ENCODE data around the gene TNPO1. TPM values are rescaled to one million over a fixed set of nuclear protein-coding genes. Genes with fewer than 3 reads are reported as not detected.
"Not testable (repeated sequence)": the region's sequence is repeated elsewhere in the genome, so short reads cannot be mapped to it uniquely, and the experiment has no call there.

The TNPO1 gene
- total and polyA plus RNA-seq, 12 donors: 4.7 to 228 (median 82.5) TPM

DNA sequence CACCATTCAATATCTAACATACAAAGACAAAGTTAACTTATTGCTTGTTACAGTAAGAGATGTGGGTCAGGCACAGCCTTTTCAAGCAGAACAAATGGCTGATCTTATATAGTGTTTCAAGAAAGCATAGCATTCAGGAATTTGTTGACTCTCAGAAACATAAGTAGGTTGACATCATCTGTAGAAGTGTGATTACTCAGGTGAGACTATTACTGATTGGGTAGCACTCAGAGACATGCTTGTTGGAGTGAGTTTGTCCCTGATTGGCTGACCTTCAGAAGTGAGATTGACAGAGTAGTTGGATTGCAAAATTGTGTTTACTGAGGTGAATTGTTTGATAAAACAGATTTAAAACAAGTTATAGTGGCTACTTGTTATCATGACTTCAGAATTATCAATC lies 30.7 kb upstream of the TNPO1 start:
- DNase-seq: no peak
- Histone ChIP-seq H3K27me3 (no peaks in the 10 kb centered on the region), H3K4me3 (no peak overlapping the region), H3K4me1 (replicated peaks in 1 of 2) (no peaks in the 10 kb centered on the region), H3K9me3 (replicated peaks in 1 of 3) (no peaks in the 10 kb centered on the region), H3K36me3 (replicated peaks in 1 of 2) (no peaks in the 10 kb centered on the region), H3K27ac (no peak overlapping the region)
- intact Hi-C loops (cut with DNase I): no loop called here
- no peak for TF ChIP-seq POLR2A (IDR thresholded peaks at IDR 0.05)
- TF ChIP-seq, protein P1, sequence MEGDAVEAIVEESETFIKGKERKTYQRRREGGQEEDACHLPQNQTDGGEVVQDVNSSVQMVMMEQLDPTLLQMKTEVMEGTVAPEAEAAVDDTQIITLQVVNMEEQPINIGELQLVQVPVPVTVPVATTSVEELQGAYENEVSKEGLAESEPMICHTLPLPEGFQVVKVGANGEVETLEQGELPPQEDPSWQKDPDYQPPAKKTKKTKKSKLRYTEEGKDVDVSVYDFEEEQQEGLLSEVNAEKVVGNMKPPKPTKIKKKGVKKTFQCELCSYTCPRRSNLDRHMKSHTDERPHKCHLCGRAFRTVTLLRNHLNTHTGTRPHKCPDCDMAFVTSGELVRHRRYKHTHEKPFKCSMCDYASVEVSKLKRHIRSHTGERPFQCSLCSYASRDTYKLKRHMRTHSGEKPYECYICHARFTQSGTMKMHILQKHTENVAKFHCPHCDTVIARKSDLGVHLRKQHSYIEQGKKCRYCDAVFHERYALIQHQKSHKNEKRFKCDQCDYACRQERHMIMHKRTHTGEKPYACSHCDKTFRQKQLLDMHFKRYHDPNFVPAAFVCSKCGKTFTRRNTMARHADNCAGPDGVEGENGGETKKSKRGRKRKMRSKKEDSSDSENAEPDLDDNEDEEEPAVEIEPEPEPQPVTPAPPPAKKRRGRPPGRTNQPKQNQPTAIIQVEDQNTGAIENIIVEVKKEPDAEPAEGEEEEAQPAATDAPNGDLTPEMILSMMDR (IDR thresholded peaks at IDR 0.05): no peak

DNA sequence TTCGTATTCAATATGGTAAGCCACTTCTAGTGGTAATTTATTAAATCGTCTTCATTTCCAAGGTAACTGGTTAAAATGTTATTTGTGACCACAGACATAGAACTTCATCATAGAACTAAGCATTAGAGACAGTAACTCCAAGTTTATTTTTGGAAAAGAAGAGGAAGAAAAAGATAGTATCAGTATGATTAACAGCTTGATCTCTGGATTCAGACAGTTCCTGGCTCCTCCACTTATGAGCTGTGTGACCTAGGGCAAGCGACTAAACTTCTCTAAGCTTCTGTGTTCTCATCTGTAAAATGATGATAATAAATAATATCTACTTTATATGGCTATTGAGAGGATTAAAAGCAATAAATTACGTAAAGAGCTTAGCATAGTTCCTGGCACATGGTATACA lies 29.8 kb upstream of the TNPO1 start:
- Histone ChIP-seq H3K9me3 (replicated peaks in 1 of 3) (no peaks in the 10 kb centered on the region), H3K27me3 (no peaks in the 10 kb centered on the region), H3K27ac (no peak overlapping the region), H3K4me1 (replicated peaks in 1 of 2) (no peaks in the 10 kb centered on the region), H3K36me3 (replicated peaks in 1 of 2) (no peaks in the 10 kb centered on the region), H3K4me3 (no peak overlapping the region)
- DNase-seq: no peak
- no peak for TF ChIP-seq POLR2A (IDR thresholded peaks at IDR 0.05)
- TF ChIP-seq, protein P1 (IDR thresholded peaks at IDR 0.05): no peak
- intact Hi-C loops (cut with DNase I): no loop called here
- 79 to 83% (median 81%) methylated on average over 4 of the region's 4 CpGs for WGBS, 4 donors

DNA sequence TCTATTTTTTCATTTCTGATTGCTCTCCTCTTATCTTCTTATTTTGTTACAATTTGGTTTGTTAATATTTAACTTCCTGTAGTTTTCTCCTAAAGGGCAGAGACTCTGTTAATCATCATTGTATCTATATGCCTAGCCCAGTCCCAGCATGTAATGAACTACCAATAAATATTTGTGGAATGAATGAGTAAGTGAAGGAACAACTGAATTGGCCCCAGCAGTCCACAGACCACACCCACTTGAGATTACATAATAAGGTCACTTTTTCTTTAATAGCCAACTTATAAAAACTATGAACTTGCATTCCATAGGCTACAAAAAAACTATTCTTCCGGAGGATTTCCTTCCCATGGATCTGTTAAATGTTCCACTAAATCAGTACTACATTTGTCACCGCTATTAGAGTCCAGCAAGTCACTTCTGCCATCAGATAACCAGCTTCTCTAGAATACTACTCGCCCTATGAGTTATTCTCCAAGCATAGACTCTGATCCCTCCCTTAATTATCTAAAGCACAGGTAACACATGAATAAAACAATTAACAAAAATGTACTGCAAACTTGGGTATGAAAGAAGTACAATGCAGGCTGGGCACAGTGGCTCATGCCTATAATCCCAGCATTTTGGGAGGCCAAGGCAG lies 27.5 kb upstream of the TNPO1 start:
- H3K36me3 ChIP-seq (replicated peaks in 1 of 2): no peaks in the 10 kb centered on the region
- H3K9me3 ChIP-seq (replicated peaks in 1 of 3): no peaks in the 10 kb centered on the region
- no peaks in the 10 kb centered on the region for H3K4me1 ChIP-seq (replicated peaks in 1 of 2)
- no peak for DNase-seq
- H3K4me3 ChIP-seq: no peak overlapping the region
- H3K27ac ChIP-seq: no peak overlapping the region
- H3K27me3 ChIP-seq: no peaks in the 10 kb centered on the region
- intact Hi-C loops (cut with DNase I): no loop called here
- TF ChIP-seq, protein P1 (IDR thresholded peaks at IDR 0.05): no peak
- no peak for TF ChIP-seq POLR2A (IDR thresholded peaks at IDR 0.05)
- 60 to 89% (median 85%) methylated on average over 3 of the region's 3 CpGs for whole genome bisulfite sequencing, 4 donors

DNA sequence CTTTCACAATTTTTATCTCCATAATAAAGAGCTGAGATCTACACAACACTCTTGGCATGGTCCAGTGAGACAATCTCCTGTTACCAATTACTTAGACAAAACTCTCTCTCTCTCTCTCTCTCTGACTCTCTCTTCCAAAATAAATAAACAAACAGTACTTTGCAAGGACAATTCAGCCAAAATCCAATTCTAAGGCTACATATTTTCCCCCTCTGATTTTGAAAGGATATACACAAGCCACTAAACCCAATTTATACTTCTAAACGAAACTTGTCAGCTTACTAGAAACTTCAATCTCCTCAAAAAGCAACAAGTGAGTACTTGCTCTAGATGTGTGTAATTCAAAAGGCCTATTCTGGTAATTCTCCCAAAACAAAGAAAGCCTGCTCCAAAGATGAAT lies 26.3 kb upstream of the TNPO1 start:
- WGBS, 4 donors: 44 to 62% (median 56%) methylated on average over 1 of the region's 1 CpG
- DNase-seq: no peak
- H3K9me3 ChIP-seq (replicated peaks in 1 of 3): no peaks in the 10 kb centered on the region
- intact Hi-C loops (cut with DNase I): no loop called here
- no peaks in the 10 kb centered on the region for H3K36me3 ChIP-seq (replicated peaks in 1 of 2)
- H3K4me3 ChIP-seq: no peak overlapping the region
- no peak for TF ChIP-seq POLR2A (IDR thresholded peaks at IDR 0.05)
- TF ChIP-seq, protein P1 (IDR thresholded peaks at IDR 0.05): no peak
- no peaks in the 10 kb centered on the region for H3K4me1 ChIP-seq (replicated peaks in 1 of 2)
- no peaks in the 10 kb centered on the region for H3K27me3 ChIP-seq
- no peak overlapping the region for H3K27ac ChIP-seq

DNA sequence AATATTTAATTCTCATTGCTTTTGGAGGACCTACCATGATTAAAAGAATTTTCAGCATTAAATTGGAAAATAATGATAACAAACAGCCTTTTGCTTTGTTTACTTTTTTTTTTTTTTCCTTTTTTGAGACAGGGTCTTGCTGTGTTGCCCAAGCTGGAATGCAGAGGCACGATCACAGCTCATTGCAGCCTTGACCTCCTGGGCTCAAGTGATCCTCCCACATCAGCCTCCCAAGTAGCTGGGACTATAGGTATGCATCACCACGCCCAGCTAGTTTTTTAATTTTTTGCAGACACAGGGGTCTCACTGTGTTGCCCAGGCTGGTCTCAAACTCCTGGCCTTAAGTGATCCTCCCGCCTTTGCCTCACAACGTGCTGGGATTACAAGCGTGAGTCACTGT lies 23.8 kb upstream of the TNPO1 start:
- H3K9me3 ChIP-seq (replicated peaks in 1 of 3); DNase-seq; H3K4me1 ChIP-seq (replicated peaks in 1 of 2); H3K27ac ChIP-seq; intact Hi-C loops (cut with DNase I); H3K4me3 ChIP-seq; H3K27me3 ChIP-seq; H3K36me3 ChIP-seq (replicated peaks in 1 of 2): not testable (repeated sequence)
- whole genome bisulfite sequencing, 4 donors: 83 to 91% (median 88%) methylated on average over 5 of the region's 5 CpGs

Measured in adrenal gland (tissue), 12 donors.